ENCODE data around the gene SGPP2. TPM values are rescaled to one million over a fixed set of nuclear protein-coding genes. Genes with fewer than 3 reads are reported as not detected.
"Not testable (repeated sequence)": the region's sequence is repeated elsewhere in the genome, so short reads cannot be mapped to it uniquely, and the experiment has no call there.

The SGPP2 gene
- total RNA-seq, 1 donor, result not detected

DNA sequence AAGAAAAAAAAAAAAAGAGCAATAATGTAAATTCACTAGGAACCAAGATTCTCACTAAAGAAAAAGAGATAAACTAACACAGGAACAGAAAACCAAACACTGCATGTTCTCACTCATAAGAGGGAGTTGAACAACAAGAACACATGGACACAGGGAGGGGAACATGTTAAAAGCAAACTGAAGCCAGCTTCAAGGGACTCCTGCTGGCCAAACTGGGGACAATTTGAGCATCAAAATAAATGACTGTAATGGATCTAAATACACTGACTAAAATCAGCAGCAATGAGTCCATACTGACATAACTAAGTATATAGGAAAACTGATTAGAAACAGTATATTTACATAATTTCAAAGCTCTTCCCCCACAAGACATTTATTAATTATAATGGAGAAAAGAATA, 158.6 kb downstream of the SGPP2 start:
- TF ChIP-seq CTCF (IDR thresholded peaks at IDR 0.05; ENCODE audit: insufficient read depth, low read length), result no peak
- H3K4me3 ChIP-seq (ENCODE audit: low read depth, low read length), result no peak overlapping the region
- no peak for DNase-seq (ENCODE audit: low read depth)

DNA sequence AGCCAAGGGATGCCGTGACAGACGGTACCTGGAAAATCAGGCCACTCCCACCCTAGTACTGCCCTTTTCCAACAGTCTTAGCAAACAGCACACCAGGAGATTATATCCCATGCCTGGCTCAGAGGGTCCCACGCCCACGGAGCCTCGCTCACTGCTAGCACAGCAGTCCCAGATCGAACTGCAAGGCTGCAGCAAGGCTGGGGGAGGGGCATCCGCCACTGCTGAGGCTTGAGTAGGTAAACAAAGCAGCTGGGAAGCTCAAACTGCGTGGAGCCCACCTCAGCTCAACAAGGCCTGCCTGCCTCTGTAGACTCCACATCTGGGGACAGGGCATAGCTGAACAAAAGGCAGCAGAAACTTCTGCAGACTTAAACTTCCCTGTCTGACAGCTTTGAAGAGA, 160.2 kb downstream of the SGPP2 start:
- not testable (repeated sequence) for DNase-seq (ENCODE audit: low read depth); H3K4me3 ChIP-seq (ENCODE audit: low read depth, low read length)

DNA sequence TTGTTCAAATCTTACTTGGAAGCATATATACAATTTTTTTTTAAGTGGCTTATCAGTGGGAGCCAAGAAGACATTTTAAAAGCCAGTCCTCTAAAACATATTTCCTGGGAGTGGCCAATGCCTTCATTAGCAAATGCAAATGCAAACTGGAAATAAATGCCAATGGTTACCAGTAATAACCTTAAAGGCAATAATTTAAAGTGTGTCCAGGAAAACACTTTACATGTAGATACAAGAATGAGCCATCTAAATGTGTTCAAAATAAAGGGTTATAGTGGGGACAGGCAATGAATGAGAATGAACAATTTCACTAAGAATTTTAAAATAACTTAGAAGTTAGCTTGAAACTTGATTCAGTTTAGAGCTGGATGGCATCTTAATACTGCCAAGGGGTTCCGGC, 167.3 kb downstream of the SGPP2 start:
- no peak overlapping the region for H3K4me3 ChIP-seq (ENCODE audit: low read depth, low read length)
- no peak for TF ChIP-seq CTCF (IDR thresholded peaks at IDR 0.05; ENCODE audit: insufficient read depth, low read length)
- DNase-seq (ENCODE audit: low read depth), result no peak

DNA sequence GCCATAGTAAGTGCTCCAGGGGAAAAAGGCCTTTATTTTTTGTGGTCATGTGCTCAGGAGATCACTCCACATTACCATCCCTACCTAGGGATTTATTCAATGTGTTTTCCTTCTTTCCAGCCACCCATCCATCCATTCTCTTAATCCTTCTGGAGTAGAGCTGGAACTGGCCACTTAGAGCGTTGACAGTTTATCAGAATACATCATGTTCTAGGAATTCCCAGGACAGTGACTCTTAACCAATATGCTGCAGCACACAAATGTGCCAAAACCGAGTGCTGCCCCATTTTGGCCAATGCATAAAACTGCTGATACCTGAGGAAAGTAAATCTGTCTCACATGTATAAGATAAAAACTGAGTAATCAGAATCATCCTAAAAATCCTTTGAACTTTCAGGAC, 167.8 kb downstream of the SGPP2 start:
- no peak overlapping the region for H3K4me3 ChIP-seq (ENCODE audit: low read depth, low read length)
- TF ChIP-seq CTCF (IDR thresholded peaks at IDR 0.05; ENCODE audit: insufficient read depth, low read length), result no peak
- DNase-seq (ENCODE audit: low read depth), result no peak

DNA sequence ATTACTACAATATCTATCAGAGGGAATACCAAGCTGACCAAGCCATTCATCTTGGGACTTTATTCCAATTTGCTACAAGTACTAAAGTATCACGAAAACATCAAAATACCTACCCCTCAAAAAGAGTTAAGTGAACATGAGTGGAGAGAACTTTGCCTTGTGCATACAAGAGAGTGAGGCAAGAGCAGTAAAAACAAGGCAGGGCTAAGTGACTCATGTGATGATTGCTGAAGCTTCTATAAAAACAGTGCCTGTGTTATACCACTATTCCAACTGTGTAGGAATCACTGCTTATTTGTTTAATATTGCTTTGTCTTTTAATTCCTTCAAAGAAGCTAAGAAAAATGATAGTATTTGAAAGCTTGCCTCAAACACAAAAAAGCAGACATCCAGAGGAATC, 170.3 kb downstream of the SGPP2 start:
- no peak for TF ChIP-seq CTCF (IDR thresholded peaks at IDR 0.05; ENCODE audit: insufficient read depth, low read length)
- peak; percentile 75 for DNase-seq (ENCODE audit: low read depth)
- no peak overlapping the region for H3K4me3 ChIP-seq (ENCODE audit: low read depth, low read length)

DNA sequence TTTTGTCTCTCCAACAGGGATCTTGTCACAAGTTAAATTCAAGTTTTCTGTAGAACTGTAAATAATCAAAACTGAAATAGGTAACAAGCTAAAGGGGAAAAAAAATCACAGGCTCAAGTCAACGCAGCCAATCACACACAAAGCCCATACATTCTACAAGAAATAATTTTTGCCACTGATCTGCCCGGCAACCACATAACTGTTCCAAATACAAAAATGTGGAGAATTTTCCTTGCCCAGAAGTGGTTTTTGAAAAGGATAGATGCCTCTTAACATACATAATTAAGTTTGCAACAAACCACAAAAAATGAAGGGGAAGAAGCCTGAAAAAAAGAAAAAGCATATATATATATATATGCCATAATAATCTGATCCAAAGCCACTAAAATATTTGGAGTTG, 171.2 kb downstream of the SGPP2 start:
- TF ChIP-seq CTCF (IDR thresholded peaks at IDR 0.05; ENCODE audit: insufficient read depth, low read length), result no peak
- no peak for DNase-seq (ENCODE audit: low read depth)
- no peak overlapping the region for H3K4me3 ChIP-seq (ENCODE audit: low read depth, low read length)

- TF ChIP-seq CTCF (IDR thresholded peaks at IDR 0.05; ENCODE audit: insufficient read depth, low read length), result no peak
- no peak for DNase-seq (ENCODE audit: low read depth)
- no peak overlapping the region for H3K4me3 ChIP-seq (ENCODE audit: low read depth, low read length)
Observed at GRCh38 chr2:222598611-222599010, 174.3 kb downstream of the SGPP2 start.
